Measurements from ENCODE around the gene NKD1. TPM values are rescaled to one million over a fixed set of nuclear protein-coding genes. Genes with fewer than 3 reads are reported as not detected.
A peak's percentile ranks its signal among the peaks of the same experiment; 100 is the strongest.

The NKD1 gene
- total RNA-seq, 1 donor from 2014 or later: 1.7 TPM

- Histone ChIP-seq H3K27ac (peak overlapping the region; percentile 69), H3K4me3 (no peak overlapping the region), H3K36me3 (no peaks in the 10 kb centered on the region), H3K9me3 (no peaks in the 10 kb centered on the region), H3K4me1 (peaks cover 30% of the 10 kb centered on the region), H3K27me3 (no peaks in the 10 kb centered on the region)
- no peak for DNase-seq (ENCODE audit: extremely low spot score in 2 of 2)
- TF ChIP-seq POLR2AphosphoS5 (IDR thresholded peaks at IDR 0.05; ENCODE audit: insufficient read depth in 1 of 2, low read depth in 1 of 2) (peak in 1 of 2 donors; percentile 36), POLR2A (IDR thresholded peaks at IDR 0.05) (no peak)
- TF ChIP-seq, protein P1, sequence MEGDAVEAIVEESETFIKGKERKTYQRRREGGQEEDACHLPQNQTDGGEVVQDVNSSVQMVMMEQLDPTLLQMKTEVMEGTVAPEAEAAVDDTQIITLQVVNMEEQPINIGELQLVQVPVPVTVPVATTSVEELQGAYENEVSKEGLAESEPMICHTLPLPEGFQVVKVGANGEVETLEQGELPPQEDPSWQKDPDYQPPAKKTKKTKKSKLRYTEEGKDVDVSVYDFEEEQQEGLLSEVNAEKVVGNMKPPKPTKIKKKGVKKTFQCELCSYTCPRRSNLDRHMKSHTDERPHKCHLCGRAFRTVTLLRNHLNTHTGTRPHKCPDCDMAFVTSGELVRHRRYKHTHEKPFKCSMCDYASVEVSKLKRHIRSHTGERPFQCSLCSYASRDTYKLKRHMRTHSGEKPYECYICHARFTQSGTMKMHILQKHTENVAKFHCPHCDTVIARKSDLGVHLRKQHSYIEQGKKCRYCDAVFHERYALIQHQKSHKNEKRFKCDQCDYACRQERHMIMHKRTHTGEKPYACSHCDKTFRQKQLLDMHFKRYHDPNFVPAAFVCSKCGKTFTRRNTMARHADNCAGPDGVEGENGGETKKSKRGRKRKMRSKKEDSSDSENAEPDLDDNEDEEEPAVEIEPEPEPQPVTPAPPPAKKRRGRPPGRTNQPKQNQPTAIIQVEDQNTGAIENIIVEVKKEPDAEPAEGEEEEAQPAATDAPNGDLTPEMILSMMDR (IDR thresholded peaks at IDR 0.05): no peak
- intact Hi-C loops (cut with DNase I): loop anchor here (5.0 kb wide), 1 partner anchor 292 kb away; no protein-coding TSS in a partner anchor
These were observed 25.9 kb downstream of the NKD1 start for GRCh38 chr16:50573947-50574744.

DNA sequence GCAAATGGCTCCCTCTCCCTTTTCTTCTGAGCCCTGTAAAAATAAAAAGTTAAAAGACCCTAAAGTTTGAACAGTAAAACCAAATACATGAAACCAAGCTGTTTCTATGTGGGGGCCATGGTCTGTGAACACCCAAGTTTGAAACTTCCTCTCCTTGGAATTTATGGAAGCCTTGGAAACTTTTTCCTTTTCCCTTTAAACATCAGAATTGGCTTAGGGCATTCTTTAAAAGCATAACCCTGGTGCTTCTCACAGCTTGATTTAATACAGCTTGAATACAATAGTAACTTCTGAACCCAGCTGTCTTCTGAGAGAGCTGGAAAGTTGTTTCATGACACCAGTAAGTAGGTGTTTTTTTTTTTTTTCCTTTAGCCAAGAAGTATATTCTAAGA is 26.5 kb downstream of the NKD1 start:
- TF ChIP-seq POLR2AphosphoS5 (IDR thresholded peaks at IDR 0.05; ENCODE audit: insufficient read depth in 1 of 2, low read depth in 1 of 2) (no peak), POLR2A (IDR thresholded peaks at IDR 0.05) (no peak)
- TF ChIP-seq, protein P1 (IDR thresholded peaks at IDR 0.05): no peak
- Histone ChIP-seq H3K4me1 (peaks cover 31% of the 10 kb centered on the region), H3K27ac (peak overlapping the region; percentile 69), H3K9me3 (no peaks in the 10 kb centered on the region), H3K36me3 (no peaks in the 10 kb centered on the region), H3K4me3 (no peak overlapping the region), H3K27me3 (no peaks in the 10 kb centered on the region)
- no peak for DNase-seq (ENCODE audit: extremely low spot score in 2 of 2)
- intact Hi-C loops (cut with DNase I): loop anchor here (5.0 kb wide), 1 partner anchor 292 kb away; no protein-coding TSS in a partner anchor

- intact Hi-C loops (cut with DNase I): no loop called here
- DNase-seq (ENCODE audit: extremely low spot score in 2 of 2): no peak
- peaks cover 41% of the 10 kb centered on the region for H3K4me1 ChIP-seq
- no peaks in the 10 kb centered on the region for H3K27me3 ChIP-seq
- no peaks in the 10 kb centered on the region for H3K9me3 ChIP-seq
- H3K4me3 ChIP-seq: no peak overlapping the region
- H3K27ac ChIP-seq: peak overlapping the region; percentile 69
- TF ChIP-seq POLR2A (IDR thresholded peaks at IDR 0.05): no peak
- TF ChIP-seq POLR2AphosphoS5 (IDR thresholded peaks at IDR 0.05; ENCODE audit: insufficient read depth in 1 of 2, low read depth in 1 of 2): no peak
- TF ChIP-seq, protein P1 (IDR thresholded peaks at IDR 0.05): no peak
- no peaks in the 10 kb centered on the region for H3K36me3 ChIP-seq
These were observed 27.5 kb downstream of the NKD1 start for GRCh38 chr16:50575743-50576142.

GRCh38 chr16:50576403-50577113 is 28.4 kb downstream of the NKD1 start:
- intact Hi-C loops (cut with DNase I): no loop called here
- Histone ChIP-seq H3K36me3 (no peaks in the 10 kb centered on the region), H3K27me3 (no peaks in the 10 kb centered on the region), H3K27ac (peak overlapping the region; percentile 69), H3K4me1 (peaks cover 49% of the 10 kb centered on the region), H3K4me3 (no peak overlapping the region), H3K9me3 (no peaks in the 10 kb centered on the region)
- TF ChIP-seq, protein P1 (IDR thresholded peaks at IDR 0.05): no peak
- TF ChIP-seq POLR2AphosphoS5 (IDR thresholded peaks at IDR 0.05; ENCODE audit: insufficient read depth in 1 of 2, low read depth in 1 of 2) (no peak), POLR2A (IDR thresholded peaks at IDR 0.05) (no peak)
- DNase-seq (ENCODE audit: extremely low spot score in 2 of 2): no peak

Data from vagina (tissue), 2 donors.